Measurements from ENCODE around the gene CLDND2. TPM values are rescaled to one million over a fixed set of nuclear protein-coding genes. Genes with fewer than 3 reads are reported as not detected.

Gene CLDND2
- total RNA-seq, 1 donor from 2014 or later = not detected

- no peaks in the 10 kb centered on the region for H3K9me3 ChIP-seq
- no peaks in the 10 kb centered on the region for H3K27me3 ChIP-seq
- no peak for TF ChIP-seq CTCF (IDR thresholded peaks at IDR 0.05)
- no peak within 1 kb of the TSS for H3K4me3 ChIP-seq
- intact Hi-C loops (cut with DNase I) = no loop called here
- DNase-seq (ENCODE audit: low spot score in 2 of 2) = no peak
- H3K36me3 ChIP-seq = no peaks in the 10 kb centered on the region
- H3K4me1 ChIP-seq = no peaks in the 10 kb centered on the region
- H3K27ac ChIP-seq = no peak within 1 kb of the TSS
Observed at GRCh38 chr19:51387924-51388389, 19.2 kb upstream of the CLDND2 start, which contains the start of gene LIM2. TSS of gene LIM2 (minus strand) at chr19:51387974. CDS start at chr19:51387443, 531 bp downstream.

DNA sequence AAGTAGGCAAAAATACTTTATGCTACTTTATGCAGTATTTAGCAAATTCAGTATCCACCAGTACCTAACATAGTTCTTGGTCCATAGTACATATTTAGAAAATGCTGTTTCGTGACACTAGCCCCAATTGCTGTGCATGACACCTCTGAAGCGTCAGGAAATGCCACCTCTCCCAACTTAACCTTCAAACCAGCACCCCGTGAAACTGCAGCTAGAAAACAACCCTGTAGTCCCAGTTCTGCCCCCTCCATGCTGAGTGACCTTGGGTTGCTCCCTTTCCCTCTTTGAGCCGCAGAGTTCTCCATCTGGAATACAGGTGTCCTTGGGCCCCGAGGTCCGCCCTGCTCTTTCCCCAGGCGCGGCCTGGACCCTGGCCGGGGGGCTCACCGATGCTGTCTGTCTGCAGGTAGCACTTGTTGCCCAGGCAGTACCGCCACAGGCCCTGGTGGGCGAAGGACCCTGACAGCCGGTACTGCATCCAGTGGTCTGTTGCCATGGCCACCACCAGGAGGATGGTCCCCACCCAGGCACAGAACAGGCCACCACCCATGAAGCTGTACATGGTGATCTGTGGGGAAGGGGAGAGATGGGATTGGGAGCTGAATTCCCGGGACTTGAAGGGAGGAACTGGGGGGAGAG lies 18.2 kb upstream of the CLDND2 start:
- Histone ChIP-seq H3K36me3 (no peaks in the 10 kb centered on the region), H3K4me3 (no peak overlapping the region), H3K27ac (no peak overlapping the region), H3K4me1 (no peaks in the 10 kb centered on the region), H3K9me3 (no peaks in the 10 kb centered on the region), H3K27me3 (no peaks in the 10 kb centered on the region)
- DNase-seq (ENCODE audit: low spot score in 2 of 2) = no peak
- intact Hi-C loops (cut with DNase I) = no loop called here
- TF ChIP-seq CTCF (IDR thresholded peaks at IDR 0.05) = no peak

- H3K27ac ChIP-seq = no peak overlapping the region
- intact Hi-C loops (cut with DNase I) = no loop called here
- no peaks in the 10 kb centered on the region for H3K4me1 ChIP-seq
- TF ChIP-seq CTCF (IDR thresholded peaks at IDR 0.05) = no peak
- no peak for DNase-seq (ENCODE audit: low spot score in 2 of 2)
- no peaks in the 10 kb centered on the region for H3K9me3 ChIP-seq
- no peaks in the 10 kb centered on the region for H3K27me3 ChIP-seq
- H3K36me3 ChIP-seq = no peaks in the 10 kb centered on the region
- no peak overlapping the region for H3K4me3 ChIP-seq
Observed at GRCh38 chr19:51382004-51382403, 13.2 kb upstream of the CLDND2 start.

DNA sequence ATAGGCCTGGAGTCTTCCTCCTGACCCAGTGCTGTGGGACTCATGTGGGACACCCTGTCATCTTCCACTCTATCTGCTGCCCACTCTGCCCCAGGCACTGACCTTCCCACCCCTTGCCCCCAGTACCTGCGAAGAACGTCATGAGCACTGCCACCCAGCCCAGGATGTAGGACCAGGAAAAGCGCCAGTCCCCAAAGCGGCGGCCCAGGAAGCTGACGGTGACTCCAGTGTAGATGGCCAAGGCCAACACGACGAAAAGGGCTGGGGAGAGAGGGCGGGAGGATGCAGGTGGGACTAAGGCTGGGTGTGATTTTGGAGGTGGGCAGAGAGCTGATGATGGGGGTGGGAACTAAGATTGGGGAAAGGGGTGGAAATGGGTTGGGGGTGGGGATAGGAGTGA lies 11.6 kb upstream of the CLDND2 start:
- DNase-seq (ENCODE audit: low spot score in 2 of 2) = no peak
- H3K9me3 ChIP-seq = no peaks in the 10 kb centered on the region
- H3K36me3 ChIP-seq = no peaks in the 10 kb centered on the region
- no peak for TF ChIP-seq CTCF (IDR thresholded peaks at IDR 0.05)
- H3K27ac ChIP-seq = no peak overlapping the region
- intact Hi-C loops (cut with DNase I) = no loop called here
- H3K27me3 ChIP-seq = no peaks in the 10 kb centered on the region
- H3K4me3 ChIP-seq = no peak overlapping the region
- no peaks in the 10 kb centered on the region for H3K4me1 ChIP-seq

- intact Hi-C loops (cut with DNase I) = no loop called here
- no peaks in the 10 kb centered on the region for H3K36me3 ChIP-seq
- DNase-seq (ENCODE audit: low spot score in 2 of 2) = no peak
- no peaks in the 10 kb centered on the region for H3K4me1 ChIP-seq
- no peaks in the 10 kb centered on the region for H3K9me3 ChIP-seq
- no peak for TF ChIP-seq CTCF (IDR thresholded peaks at IDR 0.05)
- H3K27ac ChIP-seq = no peak overlapping the region
- no peak overlapping the region for H3K4me3 ChIP-seq
- H3K27me3 ChIP-seq = no peaks in the 10 kb centered on the region
Observed at GRCh38 chr19:51377422-51377821, 8.6 kb upstream of the CLDND2 start.
